OCI-LY1 (cell line): Measurements from ENCODE around the gene ANKFN1.

Experiments
- H2AFZ ChIP-seq: fragments of 200-600 bp; sonication (generic), shearing (Covaris generic); 2 replicates; pipeline ENCODE4 v1.6.0; 2014; ENCODE audit warnings: antibody characterized with exemption, mild to moderate bottlenecking, low read length
- H3F3A ChIP-seq: fragments of 200-600 bp; sonication (generic), shearing (Covaris generic); 2 replicates; pipeline ENCODE4 v1.6.0; 2014; ENCODE audit warnings: mild to moderate bottlenecking, antibody characterized with exemption, low read length, moderate library complexity; ENCODE audit not compliant: insufficient read depth
- H3K27ac ChIP-seq: fragments of 200-600 bp; sonication (generic); 2 replicates; pipeline ENCODE4 v1.5.1; 2014; ENCODE audit warnings: low read length, mixed run types, mild to moderate bottlenecking, low read depth; ENCODE audit not compliant: poor library complexity, severe bottlenecking
- H3K27me3 ChIP-seq: fragments of 200-600 bp; sonication (generic); 2 replicates; pipeline ENCODE4 v1.6.0; 2014; ENCODE audit warnings: antibody characterized with exemption, mild to moderate bottlenecking, low read length, moderate library complexity; ENCODE audit not compliant: insufficient read depth
- H3K36me3 ChIP-seq: fragments of 200-600 bp; sonication (generic); 2 replicates; pipeline ENCODE4 v1.6.1; 2014; ENCODE audit warnings: mild to moderate bottlenecking, antibody characterized with exemption, low read length, moderate library complexity, mixed read lengths; ENCODE audit not compliant: insufficient read depth
- H3K4me1 ChIP-seq: fragments of 200-600 bp; sonication (generic); 2 replicates; pipeline ENCODE4 v1.5.1; 2014; ENCODE audit warnings: mild to moderate bottlenecking, low read length, moderate library complexity; ENCODE audit not compliant: insufficient read depth, severe bottlenecking
- H3K4me2 ChIP-seq: fragments of 200-600 bp; sonication (generic), shearing (Covaris generic); 2 replicates; pipeline ENCODE4 v1.6.1; 2014; ENCODE audit warnings: low read length
- H3K4me3 ChIP-seq: fragments of 200-600 bp; sonication (generic); 2 replicates; pipeline ENCODE4 v1.5.1; 2014; ENCODE audit warnings: low read length, low read depth, mild to moderate bottlenecking, mixed read lengths; ENCODE audit not compliant: poor library complexity, severe bottlenecking
- H3K79me2 ChIP-seq: fragments of 200-600 bp; shearing (Covaris generic); 2 replicates; pipeline ENCODE4 v1.6.1; 2016; ENCODE audit warnings: mixed run types, low read length, mixed read lengths; ENCODE audit not compliant: insufficient read depth
- H3K9ac ChIP-seq: fragments of 200-600 bp; sonication (generic), shearing (Covaris generic); 2 replicates; pipeline ENCODE4 v1.6.1; 2014; ENCODE audit warnings: mild to moderate bottlenecking, low read length, mixed read lengths
- H3K9me2 ChIP-seq: fragments of 200-600 bp; sonication (generic), shearing (Covaris generic); 2 replicates; pipeline ENCODE4 v1.6.1; 2014; ENCODE audit warnings: low read depth, mild to moderate bottlenecking, low read length, mixed read lengths
- H3K9me3 ChIP-seq: fragments of 200-600 bp; shearing (Covaris generic); 2 replicates; pipeline ENCODE4 v1.6.1; 2014; ENCODE audit warnings: low read length, mixed read lengths
- H4K20me1 ChIP-seq: fragments of 200-600 bp; sonication (generic), shearing (Covaris generic); 2 replicates; pipeline ENCODE4 v1.6.0; 2016; ENCODE audit warnings: mild to moderate bottlenecking, low read length; ENCODE audit not compliant: insufficient read depth
- CTCF ChIP-seq: fragments of 200-600 bp; sonication (generic), shearing (Covaris generic); IDR thresholded peaks from 2 replicates; pipeline ENCODE4 v1.5.1; 2017; ENCODE audit warnings: mild to moderate bottlenecking, antibody characterized with exemption, low read length, moderate library complexity, mixed read lengths
- EZH2 ChIP-seq: fragments of 200-600 bp; sonication (generic), shearing (Covaris generic); IDR thresholded peaks from 2 replicates; pipeline ENCODE4 v1.8.0; 2017; ENCODE audit warnings: borderline replicate concordance, mixed run types, mild to moderate bottlenecking, antibody characterized with exemption, low read length, moderate library complexity, mixed read lengths

The ANKFN1 gene

GRCh38 chr17:56367366-56367765 lies 214.1 kb downstream of the ANKFN1 start:
- Histone ChIP-seq H3F3A (no peaks in the 10 kb centered on the region), H3K27me3 (no peaks in the 10 kb centered on the region), H4K20me1 (no peaks in the 10 kb centered on the region), H3K4me1 (no peaks in the 10 kb centered on the region), H3K9me3 (no peaks in the 10 kb centered on the region), H3K27ac (no peak overlapping the region), H3K4me2 (no peak overlapping the region), H3K9ac (no peak overlapping the region), H3K79me2 (no peaks in the 10 kb centered on the region), H3K36me3 (no peaks in the 10 kb centered on the region), H2AFZ (no peak overlapping the region), H3K9me2 (no peaks in the 10 kb centered on the region), H3K4me3 (no peak overlapping the region)
- no peak for TF ChIP-seq CTCF
- no peak for TF ChIP-seq EZH2

GRCh38 chr17:56373981-56374833 lies 220.9 kb downstream of the ANKFN1 start:
- no peaks in the 10 kb centered on the region for H3K27me3 ChIP-seq
- H3K36me3 ChIP-seq = no peaks in the 10 kb centered on the region
- H3K27ac ChIP-seq = no peak overlapping the region
- H3K4me1 ChIP-seq = no peaks in the 10 kb centered on the region
- H3K9ac ChIP-seq = no peak overlapping the region
- TF ChIP-seq CTCF (no peak), EZH2 (no peak)
- H3K4me2 ChIP-seq = no peak overlapping the region
- no peak overlapping the region for H2AFZ ChIP-seq
- no peaks in the 10 kb centered on the region for H3K79me2 ChIP-seq
- no peaks in the 10 kb centered on the region for H3F3A ChIP-seq
- no peaks in the 10 kb centered on the region for H3K9me2 ChIP-seq
- no peaks in the 10 kb centered on the region for H3K9me3 ChIP-seq
- H4K20me1 ChIP-seq = no peaks in the 10 kb centered on the region
- H3K4me3 ChIP-seq = no peak overlapping the region

GRCh38 chr17:56389356-56389755 lies 236.1 kb downstream of the ANKFN1 start:
- H3F3A ChIP-seq = no peaks in the 10 kb centered on the region
- TF ChIP-seq CTCF (no peak), EZH2 (no peak)
- H3K27me3 ChIP-seq = no peaks in the 10 kb centered on the region
- no peaks in the 10 kb centered on the region for H4K20me1 ChIP-seq
- H3K9me2 ChIP-seq = no peaks in the 10 kb centered on the region
- no peaks in the 10 kb centered on the region for H3K79me2 ChIP-seq
- no peaks in the 10 kb centered on the region for H3K4me1 ChIP-seq
- no peak overlapping the region for H3K4me2 ChIP-seq
- H3K27ac ChIP-seq = no peak overlapping the region
- H3K4me3 ChIP-seq = no peak overlapping the region
- no peaks in the 10 kb centered on the region for H3K36me3 ChIP-seq
- H3K9ac ChIP-seq = no peak overlapping the region
- H2AFZ ChIP-seq = no peak overlapping the region
- H3K9me3 ChIP-seq = no peaks in the 10 kb centered on the region
